SU-DHL-6 (cell line): ENCODE data around the gene ETV6.

Experiments used
- H2AFZ ChIP-seq: fragments of 200-600 bp; sonication (generic); 2 replicates; pipeline ENCODE4 v1.6.1; 2014; ENCODE audit warnings: low read depth, mild to moderate bottlenecking, moderate library complexity, mixed read lengths, antibody characterized with exemption, low read length; ENCODE audit not compliant: severe bottlenecking
- H3F3A ChIP-seq: fragments of 200-600 bp; shearing (Covaris generic); 2 replicates; pipeline ENCODE4 v1.6.0; 2016; ENCODE audit warnings: antibody characterized with exemption, mild to moderate bottlenecking; ENCODE audit not compliant: insufficient read depth
- H3K27ac ChIP-seq: fragments of 200-600 bp; sonication (generic); 2 replicates; pipeline ENCODE4 v1.5.1; 2016; ENCODE audit warnings: low read depth, mild to moderate bottlenecking, low read length, moderate library complexity, mixed read lengths
- H3K27me3 ChIP-seq: fragments of 200-600 bp; sonication (generic), shearing (Covaris generic); 2 replicates; pipeline ENCODE4 v1.6.0; 2014; ENCODE audit warnings: mild to moderate bottlenecking, low read length
- H3K36me3 ChIP-seq: fragments of 200-600 bp; sonication (generic); 2 replicates; pipeline ENCODE4 v1.6.1; 2014; ENCODE audit warnings: mild to moderate bottlenecking, low read length, mixed read lengths
- H3K4me2 ChIP-seq: fragments of 300-600, 200-600 bp; shearing (Covaris generic), sonication (generic); 2 replicates; pipeline ENCODE4 v1.6.0; 2014; ENCODE audit warnings: low read length, low read depth, mild to moderate bottlenecking; ENCODE audit not compliant: poor library complexity, severe bottlenecking
- H3K4me3 ChIP-seq: fragments of 200-600 bp; sonication (generic); 2 replicates; pipeline ENCODE4 v1.5.1; 2014; ENCODE audit warnings: antibody characterized with exemption, low read length, mild to moderate bottlenecking, mixed read lengths; ENCODE audit not compliant: insufficient read depth, poor library complexity, severe bottlenecking
- H3K79me2 ChIP-seq: fragments of 200-600 bp; sonication (generic); 2 replicates; pipeline ENCODE4 v1.6.1; 2014; ENCODE audit warnings: mild to moderate bottlenecking, low read length, moderate library complexity; ENCODE audit not compliant: insufficient read depth
- H3K9ac ChIP-seq: fragments of 200-600 bp; sonication (generic); 2 replicates; pipeline ENCODE4 v1.7.0; 2014; ENCODE audit warnings: mild to moderate bottlenecking, low read length
- H3K9me2 ChIP-seq: fragments of 200-600 bp; sonication (generic); replicated peaks from 2 replicates; pipeline ENCODE4 v1.6.1; 2014; ENCODE audit warnings: low read length; ENCODE audit not compliant: insufficient read depth
- H3K9me3 ChIP-seq: fragments of 200-600 bp; sonication (generic); 2 replicates; pipeline ENCODE4 v1.6.1; 2014; ENCODE audit warnings: low read length, mixed read lengths; ENCODE audit not compliant: insufficient read depth
- H4K20me1 ChIP-seq: fragments of 200-600 bp; sonication (generic); 2 replicates; pipeline ENCODE4 v1.6.1; 2014; ENCODE audit warnings: low read depth, mild to moderate bottlenecking, antibody characterized with exemption, low read length, moderate library complexity, mixed read lengths
- CTCF ChIP-seq: fragments of 200-600 bp; sonication (generic); IDR thresholded peaks from one replicate; pipeline ENCODE4 v1.5.1; 2017; ENCODE audit warnings: antibody characterized with exemption, mild to moderate bottlenecking, low read length, moderate library complexity; ENCODE audit not compliant: insufficient read depth, poor library complexity, severe bottlenecking
- EZH2phosphoT487 ChIP-seq: fragments of 200-600 bp; sonication (generic), shearing (Covaris generic); conservative IDR thresholded peaks from 2 replicates; pipeline ENCODE4 v1.6.1; 2018; ENCODE audit warnings: mild to moderate bottlenecking, antibody characterized with exemption, low read length, moderate library complexity, mixed read lengths

ETV6 gene

DNA sequence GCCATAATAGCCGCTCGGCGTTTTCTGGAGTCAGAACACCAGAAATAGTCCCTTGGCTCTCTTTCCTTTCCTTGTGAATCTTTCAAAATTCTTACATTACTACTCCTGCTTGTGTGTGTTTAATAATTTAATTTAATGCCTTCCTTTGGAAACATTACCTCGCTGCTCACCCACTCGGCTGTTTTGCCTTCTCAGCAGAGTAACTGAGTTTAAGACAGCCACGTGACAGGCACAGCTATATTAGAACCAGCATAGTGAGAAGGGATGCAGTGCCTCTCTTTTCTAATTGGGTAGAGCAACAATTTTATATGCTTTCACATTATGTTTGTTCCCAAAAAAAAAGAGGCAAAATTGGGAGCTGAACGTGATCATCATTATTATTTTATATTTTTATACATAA lies 107.6 kb downstream of the ETV6 start:
- no peaks in the 10 kb centered on the region for H3K36me3 ChIP-seq
- no peak overlapping the region for H2AFZ ChIP-seq
- no peak overlapping the region for H3K4me3 ChIP-seq
- H3K79me2 ChIP-seq = no peaks in the 10 kb centered on the region
- no peaks in the 10 kb centered on the region for H3K9me2 ChIP-seq
- no peaks in the 10 kb centered on the region for H4K20me1 ChIP-seq
- TF ChIP-seq CTCF = no peak
- no peak for TF ChIP-seq EZH2phosphoT487
- no peaks in the 10 kb centered on the region for H3K9me3 ChIP-seq
- no peak overlapping the region for H3K4me2 ChIP-seq
- no peaks in the 10 kb centered on the region for H3K27me3 ChIP-seq
- H3K9ac ChIP-seq = no peak overlapping the region
- no peak overlapping the region for H3K27ac ChIP-seq
- H3F3A ChIP-seq = no peaks in the 10 kb centered on the region

- Histone ChIP-seq H3K9me2 (no peaks in the 10 kb centered on the region), H3K9me3 (no peaks in the 10 kb centered on the region), H3K79me2 (no peaks in the 10 kb centered on the region), H3K4me3 (no peak overlapping the region), H3K4me2 (no peak overlapping the region), H4K20me1 (no peaks in the 10 kb centered on the region), H3K27ac (no peak overlapping the region), H3K27me3 (no peaks in the 10 kb centered on the region), H3K36me3 (no peaks in the 10 kb centered on the region), H3F3A (no peaks in the 10 kb centered on the region), H2AFZ (no peak overlapping the region), H3K9ac (no peak overlapping the region)
- no peak for TF ChIP-seq EZH2phosphoT487
- TF ChIP-seq CTCF = no peak
Measured at GRCh38 chr12:11757531-11757930, 108.1 kb downstream of the ETV6 start.

DNA sequence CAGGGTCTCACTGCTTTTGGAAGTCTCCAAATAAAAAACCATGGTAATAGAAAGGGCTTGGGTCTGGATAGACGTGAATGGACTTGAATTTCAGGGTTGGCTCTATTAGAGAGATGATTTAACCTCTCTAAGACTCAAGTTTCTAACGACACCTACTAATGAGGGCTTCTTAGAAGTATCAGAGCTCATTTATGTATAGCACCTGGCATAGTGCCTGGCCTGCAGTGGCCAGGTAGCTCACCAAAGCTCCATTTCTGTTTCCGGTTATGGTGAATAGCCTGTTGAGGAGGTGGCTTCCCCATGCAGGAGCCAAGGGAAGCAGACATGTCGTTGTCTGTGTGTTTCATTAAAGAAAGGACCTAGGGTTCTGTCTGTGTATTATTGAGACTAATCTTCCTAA lies 108.6 kb downstream of the ETV6 start:
- H3K9ac ChIP-seq = peak overlapping the region; percentile 19; the same call in 1 of the 2 replicates
- no peak for TF ChIP-seq EZH2phosphoT487
- TF ChIP-seq CTCF = no peak
- peak overlapping the region; percentile 63; the same call in 1 of the 2 replicates for H3K27ac ChIP-seq
- H3K27me3 ChIP-seq = no peaks in the 10 kb centered on the region
- H3K4me3 ChIP-seq = no peak overlapping the region
- no peaks in the 10 kb centered on the region for H3K9me2 ChIP-seq
- no peaks in the 10 kb centered on the region for H3K36me3 ChIP-seq
- peak overlapping the region; percentile 46 for H3K4me2 ChIP-seq
- no peaks in the 10 kb centered on the region for H3K79me2 ChIP-seq
- no peaks in the 10 kb centered on the region for H3K9me3 ChIP-seq
- H4K20me1 ChIP-seq = no peaks in the 10 kb centered on the region
- no peaks in the 10 kb centered on the region for H3F3A ChIP-seq
- H2AFZ ChIP-seq = peak overlapping the region; percentile 13
